BE2C (cell line): ENCODE data around the gene PDGFRA.
A peak's percentile ranks its signal among the peaks of the same experiment; 100 is the strongest.

Experiments
- DNase-seq: peaks from one replicate; pipeline ENCODE4 v3.0.0-alpha.2; 2020
- H3K27me3 ChIP-seq: fragments of 250-450 bp; sonication (Bioruptor Pico); 2 replicates; pipeline ENCODE4 v1.5.1; 2020; ENCODE audit warnings: mild to moderate bottlenecking
- H3K36me3 ChIP-seq: fragments of 250-450 bp; sonication (Bioruptor Pico); 2 replicates; pipeline ENCODE4 v1.5.1; 2020; ENCODE audit warnings: mild to moderate bottlenecking
- H3K4me1 ChIP-seq: fragments of 250-450 bp; sonication (Bioruptor Pico); 2 replicates; pipeline ENCODE4 v1.5.1; 2020
- H3K4me3 ChIP-seq: 2 replicates; pipeline ENCODE4 v1.5.1; 2011; ENCODE audit warnings: low read depth, low read length
- H3K9me3 ChIP-seq: fragments of 250-450 bp; sonication (Bioruptor Pico); 2 replicates; pipeline ENCODE4 v1.5.1; 2020
- TF ChIP-seq, protein P1 (sequence below): IDR thresholded peaks from 2 replicates; pipeline ENCODE4 v1.5.1; 2012; ENCODE audit warnings: mild to moderate bottlenecking, low read depth, low read length

The PDGFRA gene

DNA sequence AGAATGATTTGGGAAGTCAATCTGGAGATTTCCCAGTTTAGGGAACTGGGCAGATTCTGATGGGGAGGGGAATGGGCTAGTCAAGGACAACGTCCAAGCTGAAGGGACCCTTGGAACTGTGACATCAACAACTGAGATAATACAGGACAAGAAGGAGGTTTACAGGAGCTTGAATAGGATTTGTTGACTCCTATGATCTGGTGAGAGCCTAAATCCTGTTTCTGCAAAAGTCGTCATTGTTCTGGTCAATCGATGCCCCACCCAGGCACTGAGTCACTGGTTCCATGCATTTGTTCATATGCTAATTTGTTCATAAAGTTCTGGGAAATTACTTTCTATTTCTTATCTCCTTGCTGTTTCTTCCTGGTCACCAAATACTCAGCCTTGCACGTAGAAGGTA, 15.3 kb upstream of the PDGFRA start:
- TF ChIP-seq, protein P1, sequence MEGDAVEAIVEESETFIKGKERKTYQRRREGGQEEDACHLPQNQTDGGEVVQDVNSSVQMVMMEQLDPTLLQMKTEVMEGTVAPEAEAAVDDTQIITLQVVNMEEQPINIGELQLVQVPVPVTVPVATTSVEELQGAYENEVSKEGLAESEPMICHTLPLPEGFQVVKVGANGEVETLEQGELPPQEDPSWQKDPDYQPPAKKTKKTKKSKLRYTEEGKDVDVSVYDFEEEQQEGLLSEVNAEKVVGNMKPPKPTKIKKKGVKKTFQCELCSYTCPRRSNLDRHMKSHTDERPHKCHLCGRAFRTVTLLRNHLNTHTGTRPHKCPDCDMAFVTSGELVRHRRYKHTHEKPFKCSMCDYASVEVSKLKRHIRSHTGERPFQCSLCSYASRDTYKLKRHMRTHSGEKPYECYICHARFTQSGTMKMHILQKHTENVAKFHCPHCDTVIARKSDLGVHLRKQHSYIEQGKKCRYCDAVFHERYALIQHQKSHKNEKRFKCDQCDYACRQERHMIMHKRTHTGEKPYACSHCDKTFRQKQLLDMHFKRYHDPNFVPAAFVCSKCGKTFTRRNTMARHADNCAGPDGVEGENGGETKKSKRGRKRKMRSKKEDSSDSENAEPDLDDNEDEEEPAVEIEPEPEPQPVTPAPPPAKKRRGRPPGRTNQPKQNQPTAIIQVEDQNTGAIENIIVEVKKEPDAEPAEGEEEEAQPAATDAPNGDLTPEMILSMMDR = no peak
- Histone ChIP-seq H3K27me3 (no peaks in the 10 kb centered on the region), H3K9me3 (no peaks in the 10 kb centered on the region), H3K36me3 (no peaks in the 10 kb centered on the region), H3K4me3 (no peak overlapping the region), H3K4me1 (no peaks in the 10 kb centered on the region; the same call in 1 of the 2 replicates)
- no peak for DNase-seq

- Histone ChIP-seq H3K9me3 (no peaks in the 10 kb centered on the region), H3K36me3 (no peaks in the 10 kb centered on the region), H3K27me3 (no peaks in the 10 kb centered on the region), H3K4me1 (no peaks in the 10 kb centered on the region; the same call in 1 of the 2 replicates), H3K4me3 (no peak overlapping the region)
- no peak for DNase-seq
- TF ChIP-seq, protein P1 = no peak
Measured at GRCh38 chr4:54215379-54216077, 13.6 kb upstream of the PDGFRA start.

- peak overlapping the region; percentile 65 for H3K4me3 ChIP-seq
- TF ChIP-seq, protein P1 = peak; percentile 97
- H3K4me1 ChIP-seq = no peaks in the 10 kb centered on the region; the same call in 1 of the 2 replicates
- DNase-seq = peak; percentile 79
- no peaks in the 10 kb centered on the region for H3K36me3 ChIP-seq
- no peaks in the 10 kb centered on the region for H3K9me3 ChIP-seq
- no peaks in the 10 kb centered on the region for H3K27me3 ChIP-seq
Measured at GRCh38 chr4:54217642-54218495, 11.2 kb upstream of the PDGFRA start.

GRCh38 chr4:54218736-54219135, 10.4 kb upstream of the PDGFRA start:
- Histone ChIP-seq H3K9me3 (no peaks in the 10 kb centered on the region), H3K4me3 (no peak overlapping the region), H3K27me3 (no peaks in the 10 kb centered on the region), H3K4me1 (no peaks in the 10 kb centered on the region; the same call in 1 of the 2 replicates), H3K36me3 (no peaks in the 10 kb centered on the region)
- TF ChIP-seq, protein P1 = no peak
- no peak for DNase-seq

DNA sequence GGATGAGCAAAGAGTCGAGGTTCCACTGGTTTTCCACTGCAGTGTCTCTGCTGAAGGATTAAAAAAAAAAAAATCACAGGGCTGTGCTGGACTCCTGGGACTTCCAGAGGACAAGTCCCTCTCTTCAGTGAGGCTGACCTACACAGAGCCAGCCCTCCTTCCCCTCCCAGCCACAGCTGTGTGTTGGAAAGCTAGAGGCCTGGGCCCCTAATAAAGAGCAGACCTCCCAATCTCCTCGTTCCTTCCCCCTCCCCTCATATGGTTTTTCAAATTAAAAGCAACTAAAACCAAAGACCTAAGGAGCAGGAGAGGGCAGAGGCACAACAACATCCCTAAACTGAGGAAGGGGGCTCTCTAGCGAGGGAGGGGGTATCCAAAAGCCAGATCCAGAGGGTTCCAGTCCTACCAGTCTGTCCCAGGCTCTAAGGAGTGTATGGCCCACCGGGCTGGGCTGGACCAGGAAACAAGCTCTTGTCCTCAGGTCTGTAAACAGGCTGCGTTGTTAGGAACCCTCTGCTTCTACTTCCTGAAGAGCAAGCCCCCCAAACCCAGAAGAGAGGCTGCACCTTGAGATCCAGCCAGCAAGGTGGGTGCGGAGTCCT, 4.0 kb upstream of the PDGFRA start:
- Histone ChIP-seq H3K36me3 (no peaks in the 10 kb centered on the region), H3K4me1 (no peaks in the 10 kb centered on the region), H3K27me3 (peaks cover 16% of the 10 kb centered on the region), H3K4me3 (no peak overlapping the region), H3K9me3 (no peaks in the 10 kb centered on the region)
- no peak for DNase-seq
- TF ChIP-seq, protein P1 = no peak
